Neural cell (in vitro differentiated cells): ENCODE measurements around the gene SLC29A3. TPM values are rescaled to one million over a fixed set of nuclear protein-coding genes. Genes with fewer than 3 reads are reported as not detected.

Source experiments
- H2AFZ ChIP-seq: fragments of 200-600, 300-800 bp; sonication (generic), shearing (Covaris generic); 2 replicates; pipeline ENCODE4 v1.6.0; 2014; ENCODE audit warnings: low read depth, mild to moderate bottlenecking, antibody characterized with exemption, low read length, moderate library complexity
- H3F3A ChIP-seq: fragments of 200-600 bp; shearing (Covaris generic); 2 replicates; pipeline ENCODE4 v1.6.1; 2016; ENCODE audit warnings: mild to moderate bottlenecking, moderate library complexity, mixed read lengths, antibody characterized with exemption, low read length; ENCODE audit not compliant: insufficient read depth, poor library complexity, severe bottlenecking
- H3K27ac ChIP-seq: fragments of 200-600, 300-800 bp; sonication (generic), shearing (Covaris generic); 2 replicates; pipeline ENCODE4 v1.5.1; 2014; ENCODE audit warnings: mild to moderate bottlenecking, low read length, moderate library complexity
- H3K27me3 ChIP-seq: fragments of 300-800, 200-600 bp; sonication (generic), shearing (Covaris generic); 2 replicates; pipeline ENCODE4 v1.6.0; 2014; ENCODE audit warnings: mild to moderate bottlenecking, low read depth, low read length, moderate library complexity; ENCODE audit not compliant: insufficient read depth
- H3K36me3 ChIP-seq: fragments of 300-800, 200-600 bp; sonication (generic), shearing (Covaris generic); 2 replicates; pipeline ENCODE4 v1.5.1; 2014; ENCODE audit warnings: mild to moderate bottlenecking, antibody characterized with exemption, low read length, moderate library complexity; ENCODE audit not compliant: insufficient read depth
- H3K4me2 ChIP-seq: fragments of 300-800, 200-600 bp; sonication (generic), shearing (Covaris generic); 2 replicates; pipeline ENCODE4 v1.6.0; 2014; ENCODE audit warnings: mild to moderate bottlenecking, low read length
- H3K4me3 ChIP-seq: fragments of 300-800, 200-600 bp; sonication (generic), shearing (Covaris generic); 2 replicates; pipeline ENCODE4 v1.5.1; 2014; ENCODE audit warnings: mild to moderate bottlenecking, low read length, moderate library complexity
- H3K79me2 ChIP-seq: fragments of 200-600 bp; shearing (Covaris generic); replicated peaks from 2 replicates; pipeline ENCODE4 v1.6.0; 2014; ENCODE audit warnings: mild to moderate bottlenecking, low read length, moderate library complexity; ENCODE audit not compliant: insufficient read depth
- H3K9ac ChIP-seq: fragments of 300-800, 200-600 bp; sonication (generic), shearing (Covaris generic); 2 replicates; pipeline ENCODE4 v1.6.1; 2016; ENCODE audit warnings: mild to moderate bottlenecking, low read length, mixed read lengths
- H3K9me2 ChIP-seq: fragments of 200-600 bp; shearing (Covaris generic); 2 replicates; pipeline ENCODE4 v1.6.1; 2016; ENCODE audit warnings: mild to moderate bottlenecking, low read length, mixed read lengths; ENCODE audit not compliant: insufficient read depth
- H3K9me3 ChIP-seq: fragments of 200-600, 300-800 bp; sonication (generic), shearing (Covaris generic); 2 replicates; pipeline ENCODE4 v1.6.1; 2016; ENCODE audit warnings: mild to moderate bottlenecking, mixed run types, low read length, moderate library complexity, mixed read lengths
- H4K20me1 ChIP-seq: fragments of 200-600 bp; shearing (Covaris generic); 2 replicates; pipeline ENCODE4 v1.6.1; 2016; ENCODE audit warnings: mild to moderate bottlenecking, mixed run types; ENCODE audit not compliant: insufficient read depth
- CTCF ChIP-seq: fragments of 450-650 bp; IDR thresholded peaks from 2 replicates; pipeline ENCODE4 v1.5.1; 2014; ENCODE audit warnings: antibody characterized with exemption, mild to moderate bottlenecking, moderate library complexity; ENCODE audit not compliant: poor library complexity, severe bottlenecking
- EP300 ChIP-seq: fragments of 450-650 bp; conservative IDR thresholded peaks from 2 replicates; pipeline ENCODE4 v1.6.1; 2014; ENCODE audit warnings: antibody characterized with exemption, mild to moderate bottlenecking, moderate library complexity; ENCODE audit not compliant: poor library complexity, severe bottlenecking
- EZH2 ChIP-seq: fragments of 200-600, 300-800 bp; shearing (Covaris generic), sonication (generic); IDR thresholded peaks from 2 replicates; pipeline ENCODE4 v1.6.1; 2014; ENCODE audit warnings: antibody characterized with exemption, low read length, borderline replicate concordance, mild to moderate bottlenecking; ENCODE audit not compliant: insufficient read depth, poor library complexity, severe bottlenecking
- MXI1 ChIP-seq: fragments of 450-650 bp; conservative IDR thresholded peaks from 2 replicates; pipeline ENCODE4 v1.6.1; 2014; ENCODE audit warnings: antibody characterized with exemption, mild to moderate bottlenecking; ENCODE audit not compliant: poor library complexity, severe bottlenecking
- POLR2AphosphoS5 ChIP-seq: IDR thresholded peaks from 2 replicates; pipeline ENCODE4 v1.6.1; 2012
- RAD21 ChIP-seq: fragments of 450-650 bp; conservative IDR thresholded peaks from 2 replicates; pipeline ENCODE4 v1.6.1; 2014; ENCODE audit warnings: antibody characterized with exemption, mild to moderate bottlenecking, moderate library complexity
- REST ChIP-seq: IDR thresholded peaks from 2 replicates; pipeline ENCODE4 v1.6.1; 2012; ENCODE audit warnings: borderline replicate concordance
- SMC3 ChIP-seq: fragments of 450-650 bp; conservative IDR thresholded peaks from 2 replicates; pipeline ENCODE4 v1.6.1; 2014; ENCODE audit warnings: antibody characterized with exemption, mild to moderate bottlenecking, moderate library complexity; ENCODE audit not compliant: poor library complexity
- TAF1 ChIP-seq: IDR thresholded peaks from 2 replicates; pipeline ENCODE4 v1.6.1; 2012; ENCODE audit warnings: low read depth
- polyA plus RNA-seq: library from polyadenylated mRNA; depleted of rRNA; stranded (reverse); fragments of >200 nt; gene quantifications from 2 replicates; pipeline ENCODE4 v1.2.3, GENCODE V29; 2014

Gene SLC29A3
- polyA plus RNA-seq, 1 donor from 2014 or later: 2.3 TPM

GRCh38 chr10:71335173-71335708, 16.2 kb downstream of the SLC29A3 start:
- no peaks in the 10 kb centered on the region for H3K9me3 ChIP-seq
- TF ChIP-seq SMC3 (no peak), MXI1 (no peak), TAF1 (no peak), CTCF (no peak), REST (no peak), RAD21 (no peak), EP300 (no peak), EZH2 (no peak), POLR2AphosphoS5 (no peak)

GRCh38 chr10:71336632-71337031, 17.6 kb downstream of the SLC29A3 start:
- Histone ChIP-seq H3K27ac (no peak overlapping the region), H3K4me2 (no peak overlapping the region), H3K27me3 (no peaks in the 10 kb centered on the region), H3K9me2 (no peaks in the 10 kb centered on the region), H4K20me1 (no peaks in the 10 kb centered on the region), H3F3A (no peaks in the 10 kb centered on the region), H3K9ac (no peak overlapping the region), H3K4me3 (no peak overlapping the region), H3K9me3 (no peaks in the 10 kb centered on the region), H3K79me2 (no peaks in the 10 kb centered on the region), H2AFZ (no peak overlapping the region), H3K36me3 (no peaks in the 10 kb centered on the region)
- TF ChIP-seq CTCF (no peak), TAF1 (no peak), SMC3 (no peak), POLR2AphosphoS5 (no peak), RAD21 (no peak), REST (no peak), EP300 (no peak), EZH2 (no peak), MXI1 (no peak)

More at GRCh38 chr10:71335173-71335708, 16.2 kb downstream of the SLC29A3 start:
- no peaks in the 10 kb centered on the region for H3K27me3 ChIP-seq
- H3K9me2 ChIP-seq: no peaks in the 10 kb centered on the region
- H3K27ac ChIP-seq: no peak overlapping the region
- H3K36me3 ChIP-seq: no peaks in the 10 kb centered on the region
- H3K4me3 ChIP-seq: no peak overlapping the region
- H4K20me1 ChIP-seq: no peaks in the 10 kb centered on the region
- no peak overlapping the region for H2AFZ ChIP-seq
- H3K79me2 ChIP-seq: no peaks in the 10 kb centered on the region
- no peaks in the 10 kb centered on the region for H3F3A ChIP-seq
- no peak overlapping the region for H3K9ac ChIP-seq
- H3K4me2 ChIP-seq: no peak overlapping the region
